ENCODE measurements around the gene SLC7A9.
"Not testable (repeated sequence)": the region's sequence is repeated elsewhere in the genome, so short reads cannot be mapped to it uniquely, and the experiment has no call there.

GRCh38 chr19:32885255-32885654 lies 15.7 kb upstream of the SLC7A9 start:
- TF ChIP-seq CTCF (IDR thresholded peaks at IDR 0.05; ENCODE audit: low read length); EZH2 (IDR thresholded peaks at IDR 0.05; ENCODE audit: borderline replicate concordance, low read length): not testable (repeated sequence)

Measured in OCI-LY1 (cell line).